ENCODE results near the gene C19orf25.

DNA sequence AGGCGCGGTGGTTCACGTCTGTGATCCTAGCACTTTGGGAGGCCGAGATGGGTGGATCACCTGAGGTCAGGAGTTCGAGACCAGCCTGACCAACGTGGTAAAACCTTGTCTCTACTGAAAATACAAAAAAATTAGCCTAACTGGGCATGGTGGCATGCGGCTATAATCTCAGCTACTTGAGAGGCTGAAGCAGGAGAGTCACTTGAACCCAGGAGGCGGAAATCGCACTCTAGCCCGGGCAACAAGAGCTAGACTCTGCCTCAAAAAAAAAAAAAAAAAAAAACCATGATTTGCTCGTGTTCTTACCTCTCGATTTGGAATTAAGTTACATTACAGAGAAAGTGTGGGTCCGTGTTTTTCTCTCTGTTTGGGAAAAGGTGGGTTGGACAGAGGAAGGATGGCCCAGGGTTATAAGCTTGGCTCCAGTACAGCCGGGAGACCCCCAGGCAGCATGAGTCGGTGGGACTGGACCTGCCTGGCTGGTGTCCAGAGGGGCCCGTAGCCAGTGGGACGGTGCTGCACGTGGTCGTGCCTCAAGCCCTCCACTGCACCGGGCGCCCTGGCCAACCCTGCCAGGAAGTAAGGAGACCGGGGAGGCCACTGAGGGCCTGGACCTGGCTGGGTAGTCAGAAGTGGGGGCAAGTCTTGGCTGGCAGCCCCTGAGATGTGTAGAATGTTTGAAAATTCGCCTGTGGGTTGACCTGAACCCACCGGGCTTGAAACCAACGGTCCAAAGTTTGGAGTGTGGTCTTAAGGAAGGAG, 37.2 kb downstream of the C19orf25 start:
- TF ChIP-seq, protein P1, sequence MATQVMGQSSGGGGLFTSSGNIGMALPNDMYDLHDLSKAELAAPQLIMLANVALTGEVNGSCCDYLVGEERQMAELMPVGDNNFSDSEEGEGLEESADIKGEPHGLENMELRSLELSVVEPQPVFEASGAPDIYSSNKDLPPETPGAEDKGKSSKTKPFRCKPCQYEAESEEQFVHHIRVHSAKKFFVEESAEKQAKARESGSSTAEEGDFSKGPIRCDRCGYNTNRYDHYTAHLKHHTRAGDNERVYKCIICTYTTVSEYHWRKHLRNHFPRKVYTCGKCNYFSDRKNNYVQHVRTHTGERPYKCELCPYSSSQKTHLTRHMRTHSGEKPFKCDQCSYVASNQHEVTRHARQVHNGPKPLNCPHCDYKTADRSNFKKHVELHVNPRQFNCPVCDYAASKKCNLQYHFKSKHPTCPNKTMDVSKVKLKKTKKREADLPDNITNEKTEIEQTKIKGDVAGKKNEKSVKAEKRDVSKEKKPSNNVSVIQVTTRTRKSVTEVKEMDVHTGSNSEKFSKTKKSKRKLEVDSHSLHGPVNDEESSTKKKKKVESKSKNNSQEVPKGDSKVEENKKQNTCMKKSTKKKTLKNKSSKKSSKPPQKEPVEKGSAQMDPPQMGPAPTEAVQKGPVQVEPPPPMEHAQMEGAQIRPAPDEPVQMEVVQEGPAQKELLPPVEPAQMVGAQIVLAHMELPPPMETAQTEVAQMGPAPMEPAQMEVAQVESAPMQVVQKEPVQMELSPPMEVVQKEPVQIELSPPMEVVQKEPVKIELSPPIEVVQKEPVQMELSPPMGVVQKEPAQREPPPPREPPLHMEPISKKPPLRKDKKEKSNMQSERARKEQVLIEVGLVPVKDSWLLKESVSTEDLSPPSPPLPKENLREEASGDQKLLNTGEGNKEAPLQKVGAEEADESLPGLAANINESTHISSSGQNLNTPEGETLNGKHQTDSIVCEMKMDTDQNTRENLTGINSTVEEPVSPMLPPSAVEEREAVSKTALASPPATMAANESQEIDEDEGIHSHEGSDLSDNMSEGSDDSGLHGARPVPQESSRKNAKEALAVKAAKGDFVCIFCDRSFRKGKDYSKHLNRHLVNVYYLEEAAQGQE (IDR thresholded peaks at IDR 0.05; ENCODE audit: low read depth), result no peak
- TF ChIP-seq, protein P2, sequence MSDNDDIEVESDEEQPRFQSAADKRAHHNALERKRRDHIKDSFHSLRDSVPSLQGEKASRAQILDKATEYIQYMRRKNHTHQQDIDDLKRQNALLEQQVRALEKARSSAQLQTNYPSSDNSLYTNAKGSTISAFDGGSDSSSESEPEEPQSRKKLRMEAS (IDR thresholded peaks at IDR 0.05), result no peak
- no peak for TF ChIP-seq FOXM1 (IDR thresholded peaks at IDR 0.05; ENCODE audit: borderline replicate concordance, low read depth)
- TF ChIP-seq TCF12 (IDR thresholded peaks at IDR 0.05; ENCODE audit: low read depth), result no peak
- no peak for TF ChIP-seq CREB1 (IDR thresholded peaks at IDR 0.05; ENCODE audit: low read depth)
- no peak for TF ChIP-seq YY1 (IDR thresholded peaks at IDR 0.05; ENCODE audit: low read depth)
- TF ChIP-seq EP300 (IDR thresholded peaks at IDR 0.05; ENCODE audit: borderline replicate concordance), result no peak
